GM21528 (cell line): ENCODE data around the gene ALDH1A1.
"Not testable (repeated sequence)": the region's sequence is repeated elsewhere in the genome, so short reads cannot be mapped to it uniquely, and the experiment has no call there.

Experiments
- ATAC-seq: cut with Tn5 transposase; IDR thresholded peaks from one replicate; pipeline ENCODE4 v1.9.1; 2021; ENCODE audit warnings: mild to moderate bottlenecking, moderate library complexity; ENCODE audit not compliant: unreplicated experiment, low FRiP score

ALDH1A1 gene

DNA sequence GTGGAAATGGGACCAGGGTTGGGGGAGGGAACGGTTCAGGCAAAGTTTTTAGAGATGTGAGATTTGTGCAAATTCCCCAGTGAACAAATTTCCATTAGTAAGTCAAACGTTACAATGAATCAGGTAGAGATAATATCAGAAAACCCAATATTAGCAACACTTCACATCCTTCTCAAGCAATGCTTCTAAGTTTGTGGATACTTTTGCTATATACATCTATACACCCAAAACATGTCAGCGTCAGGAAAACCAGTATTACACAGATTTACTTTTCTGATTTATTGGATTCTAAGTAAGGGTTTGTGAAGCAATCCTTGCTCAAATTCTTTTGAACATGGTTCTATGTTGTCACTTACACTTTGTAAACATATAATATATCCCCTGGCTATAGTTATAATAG, 6.5 kb downstream of the ALDH1A1 start:
- no peak for ATAC-seq

DNA sequence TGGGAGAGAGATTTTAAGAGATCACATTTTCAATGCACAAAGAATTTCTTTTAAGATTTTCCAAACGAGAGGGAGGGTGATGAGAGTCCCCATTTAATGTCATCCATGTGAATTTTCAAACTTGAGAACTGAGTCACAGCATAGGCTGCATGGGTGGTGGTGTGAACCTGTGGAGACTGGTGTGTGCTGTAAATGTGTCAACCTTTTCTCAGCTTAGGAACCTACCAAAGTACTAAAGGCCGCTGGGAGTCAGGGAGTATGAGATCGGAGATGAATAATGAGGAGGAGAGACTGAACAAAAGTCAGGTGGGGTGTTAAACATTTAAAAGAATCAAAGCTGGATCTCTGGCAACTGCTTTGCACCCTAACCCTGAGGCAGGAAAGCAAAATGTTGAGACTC, 7.5 kb downstream of the ALDH1A1 start:
- ATAC-seq: no peak

DNA sequence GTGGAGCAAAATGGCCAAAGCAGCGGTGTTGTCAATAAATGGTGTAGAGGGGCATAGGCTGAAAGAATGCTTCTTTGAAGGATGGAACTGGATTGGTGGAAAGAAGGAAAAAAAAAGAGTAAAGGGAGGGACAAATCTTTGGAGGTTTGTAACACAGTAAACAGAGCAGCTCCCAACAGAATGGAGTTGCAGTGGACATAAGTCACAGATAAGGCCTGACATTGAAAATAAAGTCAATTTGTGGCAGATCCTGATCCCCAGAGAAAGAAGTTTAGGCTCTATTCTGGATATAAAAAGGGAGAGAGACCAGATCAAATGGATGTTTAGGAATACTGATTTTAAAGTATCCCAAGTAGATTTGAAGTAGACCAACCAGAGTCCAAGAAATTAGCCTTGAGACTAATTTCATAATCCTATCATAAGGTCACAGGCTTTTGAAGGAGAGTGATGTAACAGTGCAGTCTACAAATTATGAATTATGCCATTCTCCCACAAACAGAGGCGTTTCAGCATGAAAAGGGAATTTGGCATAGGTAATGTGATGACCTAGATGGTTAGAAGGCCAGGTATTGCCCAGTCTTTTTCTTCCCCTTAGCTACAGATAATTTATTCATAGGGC, 8.9 kb downstream of the ALDH1A1 start:
- ATAC-seq: no peak

DNA sequence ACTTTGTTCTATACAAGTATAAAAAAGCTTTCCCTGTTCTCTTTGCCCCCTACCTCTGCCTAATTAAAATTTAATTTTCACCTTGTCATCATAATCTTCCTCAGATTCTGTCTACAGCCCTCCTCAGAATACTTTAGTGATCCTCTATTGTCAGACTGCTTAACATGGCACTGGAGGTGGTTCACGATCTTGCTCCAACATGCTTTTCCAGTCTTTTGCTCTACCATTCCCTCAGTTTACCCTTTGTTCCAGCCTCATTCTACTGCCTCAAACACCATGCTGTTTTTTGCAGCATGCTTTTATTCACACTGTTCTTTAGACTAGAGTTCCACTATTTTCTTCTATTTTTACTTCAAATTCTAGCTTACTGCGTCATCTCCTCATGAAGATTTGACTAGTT, 10.4 kb downstream of the ALDH1A1 start:
- ATAC-seq: no peak

DNA sequence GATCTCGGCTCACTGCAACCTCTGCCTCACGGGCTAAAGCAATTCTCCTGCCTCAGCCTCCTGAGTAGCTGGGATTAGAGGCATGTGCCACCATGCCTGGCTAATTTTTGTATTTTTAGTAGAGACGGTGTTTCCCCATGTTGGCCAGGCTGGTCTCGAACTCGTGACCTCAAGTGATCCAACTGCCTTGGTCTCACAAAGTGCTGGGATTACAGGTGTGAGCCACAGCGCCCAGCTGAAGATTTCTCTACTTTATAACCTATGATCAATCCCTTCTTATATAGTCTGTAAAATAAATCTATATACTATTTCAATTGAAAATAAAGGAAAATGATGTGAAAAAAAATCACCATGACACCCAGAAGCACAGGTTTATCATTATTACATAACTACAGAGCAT, 13.3 kb downstream of the ALDH1A1 start:
- not testable (repeated sequence) for ATAC-seq

DNA sequence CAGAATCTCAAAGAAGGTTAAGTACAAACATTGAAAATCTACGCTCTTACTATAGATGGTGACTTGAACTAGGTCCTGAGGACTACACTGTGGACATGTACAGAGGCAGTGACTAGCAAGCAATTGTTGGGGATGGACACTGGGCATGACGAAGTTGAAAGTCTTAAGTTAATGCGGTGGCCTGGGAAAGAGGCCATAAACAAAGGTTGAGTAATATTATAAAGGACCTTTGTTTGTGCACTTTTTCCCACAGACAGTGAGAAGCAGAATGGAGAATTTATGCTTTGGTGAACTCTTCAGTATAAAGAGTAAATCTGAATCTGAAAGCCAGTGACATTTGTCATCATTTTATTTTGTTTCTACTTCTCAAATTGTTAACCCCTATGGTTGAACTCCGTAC, 15.3 kb downstream of the ALDH1A1 start:
- ATAC-seq: no peak

DNA sequence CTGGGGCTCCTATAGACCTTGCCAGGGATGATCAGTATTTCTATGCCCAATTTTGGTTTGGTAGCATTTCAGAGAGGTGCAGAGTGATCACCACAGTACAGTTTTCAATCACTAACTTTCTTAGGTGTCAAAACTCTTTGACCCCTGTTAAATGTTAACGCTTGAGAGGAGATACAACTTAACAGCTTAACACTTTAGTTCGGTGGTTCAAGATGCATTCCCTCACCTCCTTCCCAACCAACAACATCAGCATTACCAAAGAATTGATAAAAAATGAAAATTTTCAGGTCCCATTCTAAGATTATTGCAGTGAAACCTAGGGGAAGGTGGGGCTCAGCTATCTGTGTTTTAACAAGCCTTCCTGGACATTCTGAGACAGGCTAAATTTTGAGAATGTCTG, 16.2 kb downstream of the ALDH1A1 start:
- ATAC-seq: no peak

DNA sequence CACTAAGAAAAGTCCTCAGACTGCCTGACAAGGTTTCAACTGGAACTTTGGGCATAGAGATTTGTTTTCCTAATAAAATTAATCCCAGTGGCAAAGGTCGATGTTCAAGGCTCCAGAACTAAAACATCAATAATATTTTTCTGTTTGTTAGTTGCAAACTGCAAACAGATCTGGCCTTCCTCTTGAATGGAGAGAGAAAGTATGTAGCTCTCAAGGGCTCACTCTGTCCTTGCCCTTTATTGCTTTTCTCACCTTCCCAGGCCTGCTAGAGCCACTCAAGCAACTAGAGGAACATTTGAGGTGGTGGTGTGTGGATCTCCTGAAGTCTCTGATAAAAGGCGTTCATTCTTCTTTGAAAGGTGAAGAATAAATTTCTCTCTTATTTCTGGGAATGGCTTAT, 16.6 kb downstream of the ALDH1A1 start:
- ATAC-seq: no peak

DNA sequence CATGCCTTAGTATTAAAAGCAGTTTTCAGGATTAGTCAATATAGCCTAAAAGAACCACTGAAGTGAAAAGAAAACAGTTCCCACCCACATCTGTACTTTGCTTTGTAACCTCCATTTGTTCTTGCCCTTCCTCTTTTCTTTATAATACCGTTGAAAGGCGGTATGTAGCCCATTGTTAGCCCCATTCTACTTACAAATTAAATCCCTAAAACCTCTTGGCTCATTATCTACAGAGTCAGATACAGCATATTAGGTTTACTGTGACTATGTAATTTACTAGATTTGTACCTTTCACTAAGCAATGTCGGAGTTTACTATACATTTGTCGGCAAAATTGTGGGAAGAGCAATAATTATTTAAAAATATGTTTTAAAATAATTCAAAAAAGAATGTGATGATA, 17.3 kb downstream of the ALDH1A1 start:
- ATAC-seq: no peak

DNA sequence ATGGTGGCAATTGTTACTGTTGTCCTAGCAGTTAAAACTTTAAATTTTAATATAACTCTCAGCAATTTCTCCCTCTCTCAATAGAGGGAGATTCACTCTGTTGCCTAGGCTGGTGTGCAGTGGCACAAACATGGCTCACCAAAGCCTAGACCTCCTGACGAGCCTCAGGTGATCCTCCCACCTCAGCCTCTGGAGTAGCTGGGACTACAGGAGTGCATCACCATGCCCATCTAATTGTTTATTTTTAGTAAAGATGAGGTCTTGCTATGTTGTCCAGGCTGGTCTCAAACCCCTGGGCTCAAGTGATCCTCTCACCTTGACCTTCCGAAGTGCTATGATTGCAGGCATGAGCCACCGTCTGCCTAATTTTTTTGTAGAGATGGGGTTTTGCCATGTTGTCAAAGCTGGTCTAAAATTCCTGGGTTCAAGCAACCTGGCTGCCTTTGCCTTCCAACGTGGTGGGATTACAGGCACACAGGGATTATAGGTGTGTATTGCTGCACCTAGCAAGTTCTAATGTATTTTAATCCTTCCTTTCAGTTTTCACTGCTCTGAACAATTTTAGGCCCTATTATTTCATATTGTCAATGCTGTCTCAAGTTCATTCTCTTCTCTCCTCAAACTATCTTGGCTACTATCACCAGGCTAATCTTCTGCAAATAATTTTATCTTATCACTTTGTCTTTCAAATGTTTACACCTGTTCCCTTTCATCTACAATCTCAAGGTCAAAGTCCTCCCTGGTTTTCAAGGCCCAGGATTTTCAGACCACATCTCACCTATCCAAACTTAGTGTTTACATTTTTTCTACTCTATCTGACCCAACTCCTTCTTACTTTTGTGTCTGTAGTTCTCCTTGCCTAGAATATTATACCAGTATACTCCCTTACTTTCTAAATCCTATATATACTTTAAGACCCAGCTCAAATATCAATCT, 18.9 kb downstream of the ALDH1A1 start:
- ATAC-seq: no peak

DNA sequence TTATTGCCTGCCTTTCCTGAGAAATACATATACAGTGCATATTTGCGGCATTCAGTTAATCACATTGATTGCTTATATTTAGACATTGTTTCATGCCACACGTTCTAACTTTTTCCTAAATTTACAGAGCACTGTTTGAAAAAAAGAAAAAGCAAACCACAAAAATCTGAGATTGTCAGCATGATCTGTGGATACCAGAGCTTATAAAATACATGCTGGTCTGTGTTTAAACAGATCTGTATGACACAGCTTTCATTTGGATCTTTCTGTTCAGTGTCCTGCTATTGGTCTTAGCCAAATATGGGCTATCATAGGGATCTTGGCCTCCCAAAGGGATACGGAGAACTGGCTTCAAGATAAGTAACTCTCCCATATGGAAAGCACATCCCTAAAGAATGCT, 20.2 kb downstream of the ALDH1A1 start:
- ATAC-seq: no peak

DNA sequence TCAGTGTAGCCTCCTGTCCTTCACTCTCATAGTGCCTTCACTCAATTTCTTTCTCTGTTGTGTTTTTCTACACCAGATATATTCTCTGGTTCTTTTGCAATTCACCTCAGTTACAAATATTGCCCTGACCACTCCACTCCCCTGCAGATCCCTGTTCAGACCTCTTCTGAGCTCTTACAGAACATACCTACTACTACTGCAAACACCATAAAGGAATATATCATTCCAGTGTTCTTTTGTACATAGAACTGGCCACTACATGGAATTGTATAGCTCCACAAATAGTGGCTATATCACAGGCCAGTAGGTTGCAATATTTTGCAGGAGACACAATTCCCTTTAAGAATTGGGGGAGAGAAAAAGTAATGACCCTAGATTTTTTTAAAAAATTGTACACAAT, 21.0 kb downstream of the ALDH1A1 start:
- ATAC-seq: no peak

DNA sequence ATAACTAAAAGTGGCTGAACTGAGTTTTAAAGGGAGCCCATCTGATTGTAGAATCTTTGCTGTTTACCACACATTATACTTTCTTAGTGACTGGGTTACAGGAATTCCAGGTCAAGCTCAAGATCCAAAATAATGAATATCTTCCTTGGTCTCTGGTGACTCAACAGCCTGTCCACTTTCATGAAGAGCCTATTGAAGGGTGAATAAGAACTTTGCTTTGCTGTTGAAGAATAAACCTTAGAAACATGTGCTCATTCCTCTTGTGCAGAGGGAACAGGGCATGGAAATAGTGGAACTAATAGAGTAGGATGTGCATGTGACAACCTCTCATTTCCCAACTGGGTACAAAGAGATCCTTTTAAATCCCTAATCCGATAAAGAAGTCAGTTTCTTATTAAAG, 21.4 kb downstream of the ALDH1A1 start:
- no peak for ATAC-seq

DNA sequence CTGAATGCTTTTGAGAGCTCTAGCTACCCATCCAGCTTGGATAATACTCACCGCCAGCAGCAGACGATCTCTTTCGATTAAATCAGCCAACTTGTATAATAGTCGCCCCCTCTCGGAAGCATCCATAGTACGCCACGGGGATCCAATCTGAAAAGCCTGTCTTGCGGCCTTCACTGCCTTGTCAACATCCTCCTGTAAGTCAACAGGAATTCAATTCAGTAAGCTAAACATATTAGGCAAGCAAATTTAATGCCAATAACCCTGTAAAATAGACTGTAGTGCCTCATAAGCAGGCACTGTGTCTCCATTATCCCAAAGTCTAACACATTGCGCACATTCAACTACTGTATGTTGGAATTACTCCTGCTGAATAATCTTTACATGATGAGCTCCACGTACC, 22.0 kb downstream of the ALDH1A1 start:
- no peak for ATAC-seq

DNA sequence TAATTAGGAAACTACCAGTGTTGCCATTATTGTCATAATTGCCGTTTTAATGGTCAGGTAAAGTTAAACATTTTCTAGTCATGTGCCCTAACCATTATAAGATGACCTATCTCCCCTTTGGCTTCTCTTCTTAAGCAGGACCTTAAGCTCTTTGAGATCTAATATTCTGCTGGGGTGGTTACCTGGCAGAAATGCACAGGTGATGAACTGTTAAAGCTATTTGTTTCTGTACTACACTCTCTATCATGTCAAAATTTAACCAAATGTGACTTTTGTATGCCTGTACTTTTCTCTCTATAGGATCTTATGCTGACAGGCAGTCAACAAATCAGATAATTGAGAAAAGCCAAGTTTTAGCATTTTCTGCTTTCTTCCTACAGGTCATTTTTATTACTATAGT, 23.3 kb downstream of the ALDH1A1 start:
- no peak for ATAC-seq

DNA sequence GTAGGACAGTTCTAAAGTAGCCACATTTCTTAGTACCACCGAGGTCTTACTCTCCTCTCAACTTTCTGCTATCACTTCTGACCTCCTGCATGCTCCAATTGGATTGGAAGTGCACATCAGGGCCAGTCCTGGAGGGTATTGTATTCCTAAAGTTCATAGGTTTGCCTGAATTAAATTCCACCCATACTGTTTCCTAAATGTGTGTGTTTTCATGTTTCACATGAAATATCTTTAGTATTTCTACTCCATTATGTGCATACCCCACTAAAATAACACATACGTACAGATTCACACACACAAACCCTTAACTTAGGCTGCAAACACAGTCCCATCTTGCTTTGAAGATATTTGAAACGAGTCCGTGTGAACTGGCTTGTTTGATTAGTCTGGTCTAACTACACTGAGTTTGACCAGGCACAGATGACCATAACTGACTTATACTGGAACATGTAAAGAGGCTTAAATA, 24.8 kb downstream of the ALDH1A1 start:
- ATAC-seq: no peak

DNA sequence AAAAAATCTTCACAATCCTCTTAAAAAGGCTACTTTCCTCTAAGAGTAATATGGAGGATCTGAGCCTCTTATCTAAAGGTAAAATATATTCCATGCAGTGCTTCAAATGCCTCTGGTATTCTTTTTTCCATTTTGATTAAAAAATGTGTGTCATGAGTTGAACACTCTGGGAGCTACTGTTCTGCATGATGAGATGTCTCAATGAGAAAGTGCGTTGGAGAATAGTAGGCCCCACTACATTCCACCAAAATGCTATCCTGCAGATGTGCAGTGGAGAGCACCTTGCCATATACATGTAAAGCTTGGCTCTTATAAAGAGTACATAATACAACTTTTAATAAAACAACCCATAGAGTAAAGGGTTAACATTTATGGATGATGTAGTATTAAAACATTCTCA, 26.3 kb downstream of the ALDH1A1 start:
- ATAC-seq: no peak

DNA sequence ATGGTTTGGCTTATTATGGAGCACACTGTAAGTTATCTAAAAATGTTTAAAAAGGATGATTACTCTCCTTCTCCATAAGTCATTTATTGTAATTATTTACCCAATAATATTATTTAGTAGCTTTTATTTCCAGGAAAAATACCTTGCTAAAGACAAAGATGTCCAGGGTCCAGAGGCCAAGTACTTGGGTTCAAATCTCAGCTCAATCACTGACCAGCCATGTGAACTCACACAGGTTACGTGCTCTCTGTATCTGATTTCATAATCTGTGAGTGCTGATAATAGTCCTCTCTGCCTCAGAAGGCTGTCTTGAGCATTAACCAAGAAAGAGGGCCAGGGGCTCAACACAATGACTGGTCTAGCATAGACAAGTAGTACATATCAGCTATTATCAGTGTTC, 27.0 kb downstream of the ALDH1A1 start:
- no peak for ATAC-seq

DNA sequence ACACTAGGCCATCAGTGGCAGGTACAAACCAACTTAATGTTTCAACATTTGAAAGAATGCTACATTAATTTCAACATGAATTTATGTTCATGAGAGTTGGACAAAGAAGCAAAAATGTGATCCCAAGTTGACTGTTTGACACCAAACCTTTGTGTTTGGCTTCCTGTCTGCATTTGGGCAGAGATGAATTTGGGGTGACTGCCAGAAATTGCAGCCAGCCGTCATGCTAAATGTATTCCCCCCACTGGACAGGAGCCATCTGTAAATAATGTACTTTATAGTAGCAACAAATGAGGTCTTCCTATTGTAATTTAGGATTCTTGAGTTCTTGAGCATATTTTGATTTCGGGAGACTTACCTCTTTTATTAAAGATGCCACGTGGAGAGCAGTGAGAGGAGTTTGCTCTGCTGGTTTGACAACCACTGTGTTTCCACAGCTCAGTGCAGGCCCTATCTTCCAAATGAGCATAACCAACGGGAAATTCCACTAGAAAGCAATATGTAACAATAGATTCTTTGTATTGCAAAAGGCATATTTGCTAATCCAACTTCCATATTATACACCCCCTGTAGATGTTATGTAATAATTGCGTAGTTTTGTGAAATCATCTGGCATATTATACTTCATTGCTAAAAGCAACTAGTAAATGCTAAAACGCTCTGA, 27.6 kb downstream of the ALDH1A1 start:
- no peak for ATAC-seq

DNA sequence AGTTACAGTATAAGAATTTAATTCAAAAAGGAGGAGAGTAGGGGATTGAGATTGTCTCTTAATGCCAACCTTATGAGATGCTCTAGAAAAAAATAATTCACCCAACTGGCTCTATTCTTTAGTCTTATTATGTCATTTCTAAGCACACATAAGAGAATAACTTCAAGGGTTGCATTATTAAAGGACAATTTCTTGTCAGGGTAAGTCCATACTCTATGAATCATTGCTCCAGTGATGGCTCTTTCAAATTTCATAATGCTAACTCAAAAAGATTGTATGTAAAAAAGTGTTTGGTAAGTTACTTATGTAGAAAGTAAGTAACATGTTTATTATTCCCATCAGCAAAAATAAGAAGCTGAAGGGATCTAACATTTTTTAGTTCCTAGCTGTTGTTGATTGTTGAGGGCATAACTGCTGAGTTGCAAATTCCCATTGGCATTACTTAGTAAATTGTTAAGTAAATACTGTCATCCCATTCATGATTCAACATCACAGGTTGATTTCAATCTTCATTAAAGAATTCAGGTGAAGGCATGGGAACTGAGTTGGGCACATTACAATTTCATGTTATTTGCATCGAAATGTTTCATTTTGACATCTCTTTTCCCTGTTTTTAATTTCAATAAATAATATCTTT, 28.6 kb downstream of the ALDH1A1 start:
- no peak for ATAC-seq

DNA sequence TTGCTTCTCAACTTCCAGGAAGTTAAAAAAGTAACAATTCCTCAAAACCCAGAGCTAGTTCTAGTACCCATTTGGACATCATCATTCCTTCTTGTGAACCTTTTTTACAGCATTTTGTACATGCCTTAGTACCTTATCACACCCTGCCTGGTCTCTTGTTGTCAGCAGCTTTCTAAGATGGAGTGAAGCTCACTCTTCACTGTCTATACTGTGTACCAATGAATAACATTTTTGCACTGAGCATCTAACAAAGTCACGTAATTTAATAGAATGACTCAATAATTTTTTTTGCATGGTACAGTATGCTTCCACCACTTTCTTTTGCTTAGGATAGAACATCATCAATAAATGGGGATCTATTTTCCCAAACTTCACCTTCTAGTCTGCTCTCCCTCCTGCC, 29.8 kb downstream of the ALDH1A1 start:
- ATAC-seq: no peak
